GM12878 (cell line): ENCODE measurements around the gene C1QTNF9B. TPM values are rescaled to one million over a fixed set of nuclear protein-coding genes. Genes with fewer than 3 reads are reported as not detected.

ENCODE experiments used
- ATF7 ChIP-seq: fragments of 450-650 bp; IDR thresholded peaks from 2 replicates; pipeline ENCODE4 v1.6.1; 2016; ENCODE audit warnings: low read depth, mild to moderate bottlenecking
- BCLAF1 ChIP-seq: fragments of 450-650 bp; IDR thresholded peaks from 2 replicates; pipeline ENCODE4 v1.6.1; 2017; ENCODE audit warnings: antibody characterized with exemption, mild to moderate bottlenecking, moderate library complexity
- CBFB ChIP-seq: IDR thresholded peaks from 2 replicates; pipeline ENCODE4 v1.6.1; 2016; ENCODE audit warnings: antibody characterized with exemption, low read depth
- CBX5 ChIP-seq: sonication (generic); IDR thresholded peaks from 2 replicates; pipeline ENCODE4 v1.6.1; 2016; ENCODE audit warnings: low read depth, moderate library complexity, mild to moderate bottlenecking, inconsistent platforms
- CHD4 ChIP-seq: fragments of 200-600 bp; sonication (generic); IDR thresholded peaks from 2 replicates; pipeline ENCODE4 v1.6.1; 2016; ENCODE audit warnings: mild to moderate bottlenecking
- EGR1 ChIP-seq, 2 experiments: IDR thresholded peaks; 1 replicate in 1 of 2; 2 replicates in 1 of 2; pipeline ENCODE4 v1.6.1; 2011 to 2012; ENCODE audit warnings: low read depth in 2 of 2, low read length in 2 of 2, borderline replicate concordance in 1 of 2, mild to moderate bottlenecking in 1 of 2, moderate library complexity in 1 of 2
- EZH2 ChIP-seq: IDR thresholded peaks from 2 replicates; pipeline ENCODE4 v1.6.1; 2012; ENCODE audit warnings: low read depth, mild to moderate bottlenecking, control low read depth, inconsistent platforms, low read length, borderline replicate concordance; ENCODE audit not compliant: control insufficient read depth
- GABPA ChIP-seq: IDR thresholded peaks from 2 replicates; pipeline ENCODE4 v1.6.1; 2014; ENCODE audit warnings: antibody characterized with exemption, low read depth, mild to moderate bottlenecking, inconsistent platforms
- HDAC6 ChIP-seq: fragments of 200-600 bp; sonication (generic); IDR thresholded peaks from one replicate; pipeline ENCODE4 v1.8.0; 2017; ENCODE audit warnings: antibody characterized with exemption; ENCODE audit not compliant: unreplicated experiment
- IKZF2 ChIP-seq, 2 experiments: fragments of 450-650 bp; IDR thresholded peaks; 2 replicates each; pipeline ENCODE4 v1.6.1; 2017; ENCODE audit warnings: mild to moderate bottlenecking in 2 of 2, moderate library complexity in 2 of 2
- PAX5 ChIP-seq: IDR thresholded peaks from 2 replicates; pipeline ENCODE4 v1.6.1; 2011; ENCODE audit warnings: low read depth, low read length, borderline replicate concordance
- PAX8 ChIP-seq: fragments of 450-650 bp; IDR thresholded peaks from 2 replicates; pipeline ENCODE4 v1.6.1; 2017; ENCODE audit warnings: mild to moderate bottlenecking, moderate library complexity
- POU2F2 ChIP-seq: IDR thresholded peaks from 3 replicates; pipeline ENCODE4 v1.6.1; 2011; ENCODE audit warnings: low read depth, mild to moderate bottlenecking, low read length, borderline replicate concordance
- RAD21 ChIP-seq: IDR thresholded peaks from 2 replicates; pipeline ENCODE4 v1.6.1; 2011; ENCODE audit warnings: mild to moderate bottlenecking, low read depth, low read length, moderate library complexity; ENCODE audit not compliant: insufficient read depth
- SMARCA5 ChIP-seq: fragments of 450-650 bp; IDR thresholded peaks from 2 replicates; pipeline ENCODE4 v1.6.1; 2017; ENCODE audit warnings: mild to moderate bottlenecking
- TARDBP ChIP-seq: IDR thresholded peaks from 2 replicates; pipeline ENCODE4 v1.6.1; 2016; ENCODE audit warnings: borderline replicate concordance
- USF2 ChIP-seq: IDR thresholded peaks from 2 replicates; pipeline ENCODE4 v1.6.1; 2011; ENCODE audit warnings: low read depth, low read length, improper control_type of control experiment, borderline replicate concordance
- ZNF384 ChIP-seq: IDR thresholded peaks from 2 replicates; pipeline ENCODE4 v1.6.1; 2012; ENCODE audit warnings: low read depth, mild to moderate bottlenecking, low read length, improper control_type of control experiment, borderline replicate concordance
- polyA plus RNA-seq, 11 experiments: library from polyadenylated mRNA; depleted of rRNA in 4 of 11; unstranded in 6 of 11; stranded (reverse) in 5 of 11; fragments of >200 nt; fragmentation: Nextera tagmentation in 4 of 11; fragmentation: Illumina TruSeq in 1 of 11; extraction: Ambion mirVana in 4 of 11; extraction: Trizol in 1 of 11; gene quantifications; 1 replicate in 1 of 11; 2 replicates in 10 of 11; pipeline versions ENCODE4 v1.2.1 to v1.2.3, GENCODE V29; 2011 to 2016; ENCODE audit warnings: inconsistent platforms in 2 of 11, missing spikeins in 2 of 11, low read depth in 1 of 11
- total RNA-seq, 4 experiments: library from RNA; depleted of rRNA in 3 of 4; stranded (reverse); fragments of >200 nt in 3 of 4; fragmentation: Illumina TruSeq in 1 of 4; extraction: Trizol in 1 of 4; gene quantifications; 2 replicates each; pipeline versions ENCODE4 v1.2.1 to v1.2.3, GENCODE V29; 2013 to 2021
- TF ChIP-seq, protein P1 (sequence below): IDR thresholded peaks from 2 replicates; pipeline ENCODE4 v1.6.1; 2012; ENCODE audit warnings: mild to moderate bottlenecking, low read depth, low read length

The C1QTNF9B gene
- total and polyA plus RNA-seq, 10 of the 15 experiments (the other 5 are each of a cell fraction or from before 2014, with no cell fraction given) = 0.10 to 0.48 (median 0.32) TPM; not detected in 6

DNA sequence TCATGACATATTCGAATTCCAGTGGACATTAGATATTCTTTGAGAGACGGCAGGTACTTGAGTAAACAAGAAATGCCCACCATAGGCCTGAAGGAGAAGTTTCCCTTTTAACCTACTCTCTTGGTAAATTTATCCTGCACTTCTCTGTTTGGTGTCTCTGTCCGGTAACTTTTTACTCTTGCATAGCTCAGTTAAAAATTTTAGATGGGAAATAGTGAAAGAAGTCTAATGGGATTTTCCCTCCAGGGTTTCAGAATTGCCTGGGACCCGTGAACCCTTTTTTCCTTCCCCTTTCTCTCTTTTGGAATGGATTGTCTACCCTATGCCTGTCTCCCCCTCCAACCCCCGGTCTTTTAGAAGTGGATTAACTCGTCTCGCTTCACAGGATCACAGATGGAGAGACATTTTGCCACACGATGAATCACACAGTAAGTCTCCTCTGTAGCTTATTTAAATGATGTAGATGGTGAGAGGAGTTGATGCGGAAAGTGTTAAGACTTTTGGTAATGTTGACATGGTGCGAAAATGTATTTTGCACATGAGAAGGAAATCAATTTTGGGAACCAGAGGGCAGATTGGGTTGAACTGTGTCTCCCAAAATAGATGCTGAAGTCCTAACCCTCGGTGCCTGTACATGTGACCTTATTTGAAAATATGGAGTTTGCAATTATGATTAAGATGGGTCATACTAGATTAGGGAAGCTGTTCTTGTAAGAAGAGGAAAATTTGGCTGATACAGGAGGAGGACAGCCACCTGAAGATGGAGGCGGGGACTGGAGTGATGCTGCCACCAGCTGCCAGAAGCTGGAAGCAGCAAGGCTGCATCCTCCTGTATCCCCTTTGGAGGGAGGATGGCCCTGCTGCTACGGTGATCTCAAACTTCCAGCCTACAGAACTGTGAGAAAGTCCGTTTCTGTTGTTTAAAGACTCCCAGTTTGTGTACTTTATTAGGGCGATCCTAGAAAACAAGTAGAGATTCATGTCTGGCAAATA, 7.4 kb downstream of the C1QTNF9B start (continued):
- no peak for TF ChIP-seq CHD4
- peak; percentile 47; the same call in 1 of the 2 replicates for TF ChIP-seq PAX5
- TF ChIP-seq SMARCA5 = no peak
- TF ChIP-seq CBFB = peak; percentile 11; the same call in 1 of the 2 replicates
- no peak for TF ChIP-seq IKZF2 (IDR thresholded peaks at IDR 0.05)
- peak; percentile 31; the same call in 1 of the 2 replicates for TF ChIP-seq RAD21
- TF ChIP-seq PAX8 = no peak
- TF ChIP-seq HDAC6 = no peak
- no peak for TF ChIP-seq EGR1 (IDR thresholded peaks at IDR 0.05; ENCODE audit: borderline replicate concordance in 1 of 2, low read depth in 2 of 2, low read length in 2 of 2)
- no peak for TF ChIP-seq BCLAF1
- no peak for TF ChIP-seq USF2
- TF ChIP-seq ZNF384 = no peak
- TF ChIP-seq CBX5 = no peak
- TF ChIP-seq, protein P1, sequence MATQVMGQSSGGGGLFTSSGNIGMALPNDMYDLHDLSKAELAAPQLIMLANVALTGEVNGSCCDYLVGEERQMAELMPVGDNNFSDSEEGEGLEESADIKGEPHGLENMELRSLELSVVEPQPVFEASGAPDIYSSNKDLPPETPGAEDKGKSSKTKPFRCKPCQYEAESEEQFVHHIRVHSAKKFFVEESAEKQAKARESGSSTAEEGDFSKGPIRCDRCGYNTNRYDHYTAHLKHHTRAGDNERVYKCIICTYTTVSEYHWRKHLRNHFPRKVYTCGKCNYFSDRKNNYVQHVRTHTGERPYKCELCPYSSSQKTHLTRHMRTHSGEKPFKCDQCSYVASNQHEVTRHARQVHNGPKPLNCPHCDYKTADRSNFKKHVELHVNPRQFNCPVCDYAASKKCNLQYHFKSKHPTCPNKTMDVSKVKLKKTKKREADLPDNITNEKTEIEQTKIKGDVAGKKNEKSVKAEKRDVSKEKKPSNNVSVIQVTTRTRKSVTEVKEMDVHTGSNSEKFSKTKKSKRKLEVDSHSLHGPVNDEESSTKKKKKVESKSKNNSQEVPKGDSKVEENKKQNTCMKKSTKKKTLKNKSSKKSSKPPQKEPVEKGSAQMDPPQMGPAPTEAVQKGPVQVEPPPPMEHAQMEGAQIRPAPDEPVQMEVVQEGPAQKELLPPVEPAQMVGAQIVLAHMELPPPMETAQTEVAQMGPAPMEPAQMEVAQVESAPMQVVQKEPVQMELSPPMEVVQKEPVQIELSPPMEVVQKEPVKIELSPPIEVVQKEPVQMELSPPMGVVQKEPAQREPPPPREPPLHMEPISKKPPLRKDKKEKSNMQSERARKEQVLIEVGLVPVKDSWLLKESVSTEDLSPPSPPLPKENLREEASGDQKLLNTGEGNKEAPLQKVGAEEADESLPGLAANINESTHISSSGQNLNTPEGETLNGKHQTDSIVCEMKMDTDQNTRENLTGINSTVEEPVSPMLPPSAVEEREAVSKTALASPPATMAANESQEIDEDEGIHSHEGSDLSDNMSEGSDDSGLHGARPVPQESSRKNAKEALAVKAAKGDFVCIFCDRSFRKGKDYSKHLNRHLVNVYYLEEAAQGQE = no peak
- 0 out of 2 replicates have a peak, but pooled peaks have one; percentile 6 for TF ChIP-seq GABPA
- TF ChIP-seq POU2F2 = no peak
- no peak for TF ChIP-seq TARDBP
- no peak for TF ChIP-seq EZH2
- no peak for TF ChIP-seq ATF7
